Activated B cell treated with CpG ODN at 0.5 μM for 24 hours (primary cell): ENCODE results near the gene FARS2. TPM values are rescaled to one million over a fixed set of nuclear protein-coding genes. Genes with fewer than 3 reads are reported as not detected.

Source experiments
- ATAC-seq: fragments of 200-7000 bp; cut with Tn5 transposase; one replicate; pipeline ENCODE4 v1.10.0; 2021; ENCODE audit warnings: low read depth, mild to moderate bottlenecking, moderate library complexity
- CTCF ChIA-PET: fragments of 350-600 bp; sonication (Branson Sonifier 250); formaldehyde crosslinking; loops from one replicate; lab custom pipeline; 2021; ENCODE audit warnings: antibody characterized with exemption; lab: Charles Lee
- POLR2A ChIA-PET: fragments of 350-600 bp; sonication (Branson Sonifier 250); formaldehyde crosslinking; loops from one replicate; lab custom pipeline; 2021; ENCODE audit warnings: antibody characterized with exemption; lab: Charles Lee
- DNase-seq: peaks from one replicate; pipeline ENCODE4 v3.0.0; 2022
- H3K27ac Mint-ChIP-seq: one replicate; pipeline ENCODE4 v1.8.0; 2020; ENCODE audit warnings: mixed read lengths
- H3K27me3 Mint-ChIP-seq: one replicate; pipeline ENCODE4 v1.8.0; 2021; ENCODE audit warnings: mixed read lengths
- H3K36me3 Mint-ChIP-seq: one replicate; pipeline ENCODE4 v1.8.0; 2021; ENCODE audit warnings: low read depth, mixed read lengths
- H3K4me1 Mint-ChIP-seq: one replicate; pipeline ENCODE4 v1.8.0; 2021; ENCODE audit warnings: mixed read lengths
- H3K4me3 Mint-ChIP-seq: one replicate; pipeline ENCODE4 v1.8.0; 2020; ENCODE audit warnings: mild to moderate bottlenecking, mixed read lengths
- H3K9me3 Mint-ChIP-seq: one replicate; pipeline ENCODE4 v1.8.0; 2020; ENCODE audit warnings: mixed read lengths
- intact Hi-C: fragments of 100-400 bp; cut with micrococcal nuclease; formaldehyde crosslinking; loops from one replicate; pipeline ENCODE4 v1.15.1; 2024
- total RNA-seq: library from RNA; stranded (reverse); gene quantifications from 2 replicates; pipeline ENCODE4 v1.2.3, GENCODE V29; 2022
- TF ChIP-seq, protein P1 (sequence below): fragments of 200-600 bp; IDR thresholded peaks from one replicate; pipeline ENCODE4 v1.8.0; 2022; ENCODE audit warnings: antibody characterized with exemption, mild to moderate bottlenecking

Gene FARS2
- total RNA-seq, 1 donor from 2014 or later, result 32.7 TPM

DNA sequence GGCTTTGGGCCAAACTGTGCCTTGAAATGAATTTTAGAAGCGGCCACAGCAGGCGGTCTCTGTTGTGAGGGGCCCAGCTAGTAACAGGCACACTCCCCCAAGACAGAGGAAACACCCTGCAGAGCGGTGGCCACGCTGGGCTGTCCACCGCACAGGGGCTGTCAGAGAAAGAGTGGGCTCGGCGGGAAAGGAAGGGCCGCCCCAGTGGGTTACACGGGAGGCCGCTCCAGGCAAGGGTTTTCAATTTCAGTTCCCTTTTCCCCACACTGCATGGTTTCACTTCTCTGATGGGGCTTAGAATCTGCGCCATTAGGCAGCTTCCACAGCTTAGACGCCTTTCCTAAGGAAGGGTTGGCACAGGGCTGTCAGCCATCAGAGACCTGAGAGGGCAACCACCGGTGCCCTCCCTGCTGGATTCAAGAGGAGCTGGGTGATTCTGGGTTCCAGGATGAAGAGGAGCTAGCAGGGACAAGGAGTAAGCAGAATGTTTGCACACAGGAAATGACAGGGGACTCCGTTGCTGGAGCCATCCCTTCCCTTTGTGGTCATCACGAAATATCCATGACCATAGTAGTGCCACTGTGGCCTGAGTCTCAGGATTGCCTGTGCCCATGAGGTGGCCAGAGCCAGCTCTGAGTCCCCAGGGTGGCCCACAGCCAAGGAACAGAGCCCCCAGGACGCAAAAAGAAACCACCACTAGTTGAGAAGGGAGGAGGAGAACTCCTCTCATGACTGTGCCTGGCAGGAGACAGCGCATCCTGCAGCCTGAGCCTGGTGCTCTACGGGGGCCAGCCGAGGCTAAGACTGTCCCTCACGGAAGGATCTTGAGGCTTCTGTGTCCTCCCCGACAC lies 462.8 kb downstream of the FARS2 start:
- intact Hi-C loops, result loop anchor here (1.0 to 10.0 kb wide), 7 partner anchors 25 to 668 kb away; no protein-coding TSS in a partner anchor
- no peaks in the 10 kb centered on the region for H3K36me3 Mint-ChIP-seq
- H3K9me3 Mint-ChIP-seq, result no peaks in the 10 kb centered on the region
- H3K4me3 Mint-ChIP-seq, result peak overlapping the region; percentile 91
- CTCF ChIA-PET, result interaction anchor here (2.4 kb wide), 1 partner anchor 253 kb away, joined by 10 read pairs; no protein-coding TSS in a partner anchor
- H3K4me1 Mint-ChIP-seq, result peaks cover 78% of the 10 kb centered on the region
- POLR2A ChIA-PET, result interaction anchor here (0.7 to 1.8 kb wide), 6 partner anchors 11 to 218 kb away, joined by 3 to 6 read pairs (median 4); no protein-coding TSS in a partner anchor
- TF ChIP-seq, protein P1, sequence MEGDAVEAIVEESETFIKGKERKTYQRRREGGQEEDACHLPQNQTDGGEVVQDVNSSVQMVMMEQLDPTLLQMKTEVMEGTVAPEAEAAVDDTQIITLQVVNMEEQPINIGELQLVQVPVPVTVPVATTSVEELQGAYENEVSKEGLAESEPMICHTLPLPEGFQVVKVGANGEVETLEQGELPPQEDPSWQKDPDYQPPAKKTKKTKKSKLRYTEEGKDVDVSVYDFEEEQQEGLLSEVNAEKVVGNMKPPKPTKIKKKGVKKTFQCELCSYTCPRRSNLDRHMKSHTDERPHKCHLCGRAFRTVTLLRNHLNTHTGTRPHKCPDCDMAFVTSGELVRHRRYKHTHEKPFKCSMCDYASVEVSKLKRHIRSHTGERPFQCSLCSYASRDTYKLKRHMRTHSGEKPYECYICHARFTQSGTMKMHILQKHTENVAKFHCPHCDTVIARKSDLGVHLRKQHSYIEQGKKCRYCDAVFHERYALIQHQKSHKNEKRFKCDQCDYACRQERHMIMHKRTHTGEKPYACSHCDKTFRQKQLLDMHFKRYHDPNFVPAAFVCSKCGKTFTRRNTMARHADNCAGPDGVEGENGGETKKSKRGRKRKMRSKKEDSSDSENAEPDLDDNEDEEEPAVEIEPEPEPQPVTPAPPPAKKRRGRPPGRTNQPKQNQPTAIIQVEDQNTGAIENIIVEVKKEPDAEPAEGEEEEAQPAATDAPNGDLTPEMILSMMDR, result no peak
- DNase-seq (peak; percentile 65), ATAC-seq (peak; percentile 92)
- H3K27ac Mint-ChIP-seq, result peak overlapping the region; percentile 99
- no peaks in the 10 kb centered on the region for H3K27me3 Mint-ChIP-seq

DNA sequence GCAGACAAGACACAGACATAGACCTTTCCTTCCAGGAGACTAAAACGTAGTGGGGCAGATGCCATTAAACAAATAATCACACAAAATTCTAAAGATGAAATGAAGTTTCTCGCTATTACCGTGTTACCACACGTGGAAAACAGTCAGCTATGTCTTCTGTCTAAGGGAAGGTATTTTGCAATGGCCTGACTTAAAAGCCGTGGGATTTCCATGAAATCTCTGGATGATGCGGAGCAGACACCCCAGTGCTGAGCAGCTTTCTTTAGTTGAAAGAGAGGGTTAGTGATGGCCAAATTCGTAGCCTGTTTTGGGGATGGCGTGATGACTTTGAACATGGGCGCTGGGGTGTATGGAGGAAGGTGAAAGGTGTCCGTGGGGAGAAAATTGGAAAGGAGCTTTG lies 463.6 kb downstream of the FARS2 start:
- H3K27ac Mint-ChIP-seq, result peak overlapping the region; percentile 99
- H3K36me3 Mint-ChIP-seq, result no peaks in the 10 kb centered on the region
- ATAC-seq (no peak), DNase-seq (no peak)
- ChIA-PET CTCF (interaction anchor here (2.4 kb wide), 1 partner anchor 254 kb away, joined by 10 read pairs; no protein-coding TSS in a partner anchor), POLR2A (no interaction called here)
- intact Hi-C loops, result loop anchor here (1.0 to 10.0 kb wide), 7 partner anchors 26 to 667 kb away; no protein-coding TSS in a partner anchor
- H3K27me3 Mint-ChIP-seq, result no peaks in the 10 kb centered on the region
- H3K4me1 Mint-ChIP-seq, result peaks cover 75% of the 10 kb centered on the region
- H3K9me3 Mint-ChIP-seq, result no peaks in the 10 kb centered on the region
- H3K4me3 Mint-ChIP-seq, result peak overlapping the region; percentile 91
- TF ChIP-seq, protein P1, result no peak

- ChIA-PET CTCF (interaction anchor here (0.9 kb wide), 1 partner anchor 15 kb away, joined by 3 read pairs; no protein-coding TSS in a partner anchor), POLR2A (interaction anchor here (0.6 to 0.8 kb wide), 3 partner anchors 8 to 541 kb away, joined by 3 read pairs; no protein-coding TSS in a partner anchor)
- Mint-ChIP-seq H3K27ac (peak overlapping the region; percentile 16), H3K36me3 (peaks cover under 1% of the 10 kb centered on the region), H3K27me3 (no peaks in the 10 kb centered on the region), H3K4me3 (peak overlapping the region; percentile 52), H3K4me1 (peaks cover 75% of the 10 kb centered on the region), H3K9me3 (no peaks in the 10 kb centered on the region)
- TF ChIP-seq, protein P1, result no peak
- peak; percentile 9 for ATAC-seq
- DNase-seq, result no peak
- intact Hi-C loops, result loop anchor here (10.0 kb wide), 2 partner anchors 592 to 608 kb away; no protein-coding TSS in a partner anchor
Observed at GRCh38 chr6:5726976-5727718, 465.8 kb downstream of the FARS2 start.

DNA sequence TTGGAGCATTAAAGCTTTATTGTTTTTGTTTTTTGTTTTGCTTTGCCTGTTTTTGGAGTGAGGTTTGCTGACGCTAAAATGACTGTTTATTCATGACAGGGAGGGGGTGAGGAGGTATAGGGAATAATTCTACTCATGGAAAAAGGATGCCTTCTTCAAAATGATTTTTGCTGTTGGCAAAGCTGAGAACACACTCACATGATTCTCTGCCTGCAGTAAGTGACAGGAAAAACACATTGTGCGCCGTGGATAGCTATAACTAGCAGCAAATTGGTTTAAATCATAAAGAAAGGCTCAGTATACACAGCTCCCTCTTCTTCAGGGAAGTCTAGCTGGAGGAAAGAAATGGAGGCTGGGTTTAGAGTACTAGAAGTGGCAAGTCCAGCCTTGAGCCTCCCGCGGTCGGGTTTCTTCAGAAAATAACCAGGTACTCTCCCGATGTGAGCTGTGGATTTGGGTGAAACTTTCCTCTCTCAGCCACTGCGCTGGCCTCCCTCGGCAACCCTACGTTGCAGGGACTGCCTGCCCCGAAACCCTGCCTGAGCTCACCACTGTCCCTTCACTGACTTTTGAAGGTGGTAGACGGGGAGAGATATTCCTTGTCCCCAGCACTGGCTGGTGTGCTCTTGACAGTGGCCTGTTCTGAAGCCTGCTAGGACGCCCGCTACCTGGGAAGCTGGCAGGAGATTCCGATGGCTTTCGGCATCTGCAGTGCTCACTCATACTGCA lies 467.2 kb downstream of the FARS2 start:
- ChIA-PET CTCF (interaction anchor here (0.7 to 0.9 kb wide), 2 partner anchors 64 to 257 kb away, joined by 3 to 4 read pairs; no protein-coding TSS in a partner anchor), POLR2A (interaction anchor here (0.5 to 0.6 kb wide), 3 partner anchors 33 to 163 kb away, joined by 3 to 7 read pairs (median 3); no protein-coding TSS in a partner anchor)
- Mint-ChIP-seq H3K9me3 (no peaks in the 10 kb centered on the region), H3K4me3 (no peak overlapping the region), H3K27ac (no peak overlapping the region), H3K4me1 (peaks cover 61% of the 10 kb centered on the region), H3K36me3 (peaks cover 7% of the 10 kb centered on the region), H3K27me3 (no peaks in the 10 kb centered on the region)
- ATAC-seq (no peak), DNase-seq (no peak)
- intact Hi-C loops, result loop anchor here (10.0 kb wide), 2 partner anchors 594 to 606 kb away; no protein-coding TSS in a partner anchor
- TF ChIP-seq, protein P1, result no peak
